ENCODE measurements around the gene ZNRF2.

GRCh38 chr7:30353932-30354607 is 69.7 kb downstream of the ZNRF2 start:
- TF ChIP-seq CTCF (IDR thresholded peaks at IDR 0.05) = no peak
- TF ChIP-seq EP300 (IDR thresholded peaks at IDR 0.05) = no peak

Data from ovary (tissue), 3 donors.